ENCODE results near the gene CDHR2.

DNA sequence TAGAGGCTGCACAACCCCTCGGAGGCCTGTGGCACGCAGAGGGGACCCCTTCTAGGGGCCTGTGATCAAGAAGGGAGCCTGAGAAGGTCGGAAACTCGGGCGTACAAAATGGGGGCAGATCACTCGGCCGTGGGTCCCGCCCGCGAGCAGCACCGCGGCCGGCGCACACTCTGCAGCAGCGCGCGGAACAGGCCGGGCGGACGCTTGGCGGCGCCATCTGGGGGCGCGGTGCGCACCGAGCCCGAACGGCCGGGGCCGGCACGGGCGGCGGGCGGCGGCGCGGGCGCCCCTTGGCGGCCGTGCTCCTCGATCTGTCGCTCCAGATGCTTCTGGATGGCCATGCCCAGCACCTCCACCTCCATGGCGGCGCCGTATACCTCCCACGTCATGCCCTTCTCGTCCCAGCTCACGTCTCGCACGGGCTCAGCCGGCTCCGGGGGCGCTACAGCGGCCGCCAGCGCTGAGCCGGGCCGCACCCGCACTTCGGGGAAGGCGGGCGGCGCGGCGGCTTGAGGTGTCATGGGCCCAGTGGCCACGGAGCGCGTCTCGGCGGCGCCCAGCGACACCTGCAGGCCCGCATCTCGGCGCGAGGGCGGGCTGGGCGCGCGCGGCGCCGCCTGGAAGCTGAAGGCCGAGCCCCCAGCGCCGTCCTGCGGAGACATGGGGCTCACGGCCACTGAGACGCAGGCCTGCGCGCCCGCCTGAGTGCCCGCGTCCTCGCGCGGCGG is 47.7 kb downstream of the CDHR2 start:
- TF ChIP-seq, protein P1, sequence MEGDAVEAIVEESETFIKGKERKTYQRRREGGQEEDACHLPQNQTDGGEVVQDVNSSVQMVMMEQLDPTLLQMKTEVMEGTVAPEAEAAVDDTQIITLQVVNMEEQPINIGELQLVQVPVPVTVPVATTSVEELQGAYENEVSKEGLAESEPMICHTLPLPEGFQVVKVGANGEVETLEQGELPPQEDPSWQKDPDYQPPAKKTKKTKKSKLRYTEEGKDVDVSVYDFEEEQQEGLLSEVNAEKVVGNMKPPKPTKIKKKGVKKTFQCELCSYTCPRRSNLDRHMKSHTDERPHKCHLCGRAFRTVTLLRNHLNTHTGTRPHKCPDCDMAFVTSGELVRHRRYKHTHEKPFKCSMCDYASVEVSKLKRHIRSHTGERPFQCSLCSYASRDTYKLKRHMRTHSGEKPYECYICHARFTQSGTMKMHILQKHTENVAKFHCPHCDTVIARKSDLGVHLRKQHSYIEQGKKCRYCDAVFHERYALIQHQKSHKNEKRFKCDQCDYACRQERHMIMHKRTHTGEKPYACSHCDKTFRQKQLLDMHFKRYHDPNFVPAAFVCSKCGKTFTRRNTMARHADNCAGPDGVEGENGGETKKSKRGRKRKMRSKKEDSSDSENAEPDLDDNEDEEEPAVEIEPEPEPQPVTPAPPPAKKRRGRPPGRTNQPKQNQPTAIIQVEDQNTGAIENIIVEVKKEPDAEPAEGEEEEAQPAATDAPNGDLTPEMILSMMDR (IDR thresholded peaks at IDR 0.05) = no peak
- no peak for TF ChIP-seq ZFX (IDR thresholded peaks at IDR 0.05; ENCODE audit: borderline replicate concordance)
